Stimulated activated CD4-positive, alpha-beta T cell treated with anti-CD3 and anti-CD28 coated beads, Interleukin-12 subunit alpha, Interleukin-12 subunit beta, amount 100 ng/mL, for 48 hours (primary cell): Measurements from ENCODE around the gene MISFA.
A peak's percentile ranks its signal among the peaks of the same experiment; 100 is the strongest.
"Not testable (repeated sequence)": the region's sequence is repeated elsewhere in the genome, so short reads cannot be mapped to it uniquely, and the experiment has no call there.

Source experiments
- DNase-seq, 3 donors: peaks; one replicate each; pipeline ENCODE4 v3.0.0-alpha.2; 2020; ENCODE audit warnings: low read depth in 2 of 3, low spot score in 1 of 3

The MISFA gene

GRCh38 chr11:18599739-18600230, at the start of gene MISFA:
Gene MISFA (plus strand): TSS chr11:18599789. CDS start chr11:18599929, 140 bp downstream.
- no peak for DNase-seq

GRCh38 chr11:18563090-18563730, 36.4 kb upstream of the MISFA start:
- DNase-seq = no peak

DNA sequence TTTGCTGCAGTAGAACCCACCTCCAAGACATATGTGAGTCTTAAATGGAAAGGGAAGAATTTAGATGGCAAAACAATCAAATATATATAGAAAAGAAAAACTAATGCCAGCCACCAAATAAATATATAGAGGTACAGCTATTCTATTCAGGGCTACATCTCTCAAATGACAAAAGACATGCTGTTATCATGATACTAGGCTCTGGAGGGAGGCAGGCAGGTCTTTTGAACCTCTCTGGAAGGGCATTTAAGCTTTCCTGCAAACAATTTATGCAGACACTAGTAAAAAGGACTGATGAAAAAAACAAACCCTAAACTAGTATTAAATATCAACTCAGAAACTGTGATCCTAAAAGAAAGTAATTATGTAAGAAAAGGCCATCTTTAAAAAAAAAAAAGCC, 35.4 kb upstream of the MISFA start:
- DNase-seq = no peak

GRCh38 chr11:18566406-18566805, 33.2 kb upstream of the MISFA start:
- no peak for DNase-seq

GRCh38 chr11:18567081-18567480, 32.5 kb upstream of the MISFA start:
- DNase-seq = no peak

- DNase-seq = no peak
Observed at GRCh38 chr11:18575361-18575760, 24.2 kb upstream of the MISFA start.

- no peak for DNase-seq
Observed at GRCh38 chr11:18578975-18579598, 20.5 kb upstream of the MISFA start.

- no peak for DNase-seq
Observed at GRCh38 chr11:18580113-18580766, 19.3 kb upstream of the MISFA start.

DNA sequence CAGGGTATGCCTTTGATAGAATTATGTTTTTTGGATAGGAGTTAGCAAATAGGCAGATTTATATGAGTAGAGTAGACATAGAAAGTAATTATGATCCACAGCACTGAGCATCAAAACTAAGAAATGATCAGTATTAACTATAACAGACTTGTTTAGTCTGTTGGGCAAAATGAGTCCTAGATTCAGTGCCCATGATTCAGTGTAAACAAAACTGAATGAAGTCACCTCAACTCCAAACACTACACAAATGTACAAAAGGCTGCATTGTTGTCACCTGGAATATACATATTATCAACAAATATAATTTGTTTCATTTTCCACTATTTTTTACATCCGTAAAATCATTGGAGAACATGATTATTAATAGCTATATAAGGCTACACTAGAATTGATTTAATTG, 17.8 kb upstream of the MISFA start:
- DNase-seq = no peak

GRCh38 chr11:18588297-18589252, 11.0 kb upstream of the MISFA start, which contains the start of gene UEVLD:
Gene UEVLD (minus strand): TSS chr11:18588734. CDS start chr11:18588654, 80 bp downstream.
- DNase-seq = peak; percentile 50 to 77 (median 66)

- no peak for DNase-seq
Observed at GRCh38 chr11:18590571-18590970, 9.0 kb upstream of the MISFA start.

DNA sequence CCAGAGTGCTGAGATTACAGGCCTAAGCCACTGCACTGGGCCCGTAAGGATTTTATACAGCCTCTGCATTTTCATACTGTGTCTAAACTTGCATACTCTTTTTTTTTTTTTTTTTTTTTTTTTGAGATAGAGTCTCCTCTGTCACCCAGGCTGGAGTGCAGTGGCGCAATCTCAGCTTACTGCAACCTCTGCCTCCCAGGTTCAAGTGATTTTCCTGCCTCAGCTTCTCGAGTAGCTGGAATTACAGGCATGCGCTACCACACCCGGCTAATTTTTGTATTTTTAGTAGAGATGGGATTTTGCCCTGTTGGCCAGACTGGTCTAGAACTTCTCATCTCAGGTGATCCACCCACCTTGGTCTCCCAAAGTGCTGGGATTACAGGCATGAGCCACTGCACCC, 5.5 kb upstream of the MISFA start:
- not testable (repeated sequence) for DNase-seq

- no peak for DNase-seq
Observed at GRCh38 chr11:18594999-18595749, 4.4 kb upstream of the MISFA start.

- no peak for DNase-seq
Observed at GRCh38 chr11:18600915-18601569, 1.5 kb downstream of the MISFA start.

DNA sequence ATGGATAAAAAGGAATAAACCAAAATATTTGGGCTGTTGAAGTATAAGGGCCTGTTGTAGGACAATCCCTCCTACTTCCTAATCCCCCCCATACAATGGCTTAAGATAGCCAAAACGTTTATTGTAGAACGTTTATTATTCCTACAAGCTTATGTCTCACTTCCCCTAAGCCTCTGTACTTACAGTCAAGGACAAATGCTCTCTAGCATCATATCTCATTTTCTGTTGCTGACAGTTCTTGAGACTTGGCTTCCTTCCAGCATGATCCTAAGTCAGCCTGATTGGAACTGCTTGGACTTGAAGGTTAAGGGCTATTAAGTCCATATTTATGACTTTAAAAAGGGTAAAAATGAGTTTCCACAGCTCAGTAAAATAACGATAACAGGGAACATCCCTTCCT, 8.8 kb downstream of the MISFA start:
- no peak for DNase-seq

GRCh38 chr11:18611196-18611595, 11.6 kb downstream of the MISFA start:
- DNase-seq = no peak

GRCh38 chr11:18612394-18612793, 12.8 kb downstream of the MISFA start:
- DNase-seq = no peak

DNA sequence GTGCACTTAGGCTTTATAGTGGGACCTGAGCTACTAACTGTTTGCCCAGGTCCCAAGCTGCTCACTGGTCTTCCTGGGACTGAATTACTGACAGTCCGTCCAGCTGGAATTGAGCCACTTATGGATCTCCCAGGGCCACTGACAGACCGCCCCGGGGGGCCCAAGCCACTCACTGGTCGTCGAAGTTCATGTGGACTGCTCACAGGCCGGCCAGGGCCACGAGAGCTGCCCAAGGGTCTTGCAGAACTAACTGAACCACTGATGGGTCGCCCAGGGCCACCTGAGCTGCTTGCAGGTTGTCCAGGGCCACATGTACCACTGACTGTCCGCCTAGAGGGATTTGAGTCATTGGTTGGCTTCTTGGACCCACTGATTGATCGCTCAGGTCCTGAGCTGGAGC, 15.1 kb downstream of the MISFA start:
- no peak for DNase-seq

DNA sequence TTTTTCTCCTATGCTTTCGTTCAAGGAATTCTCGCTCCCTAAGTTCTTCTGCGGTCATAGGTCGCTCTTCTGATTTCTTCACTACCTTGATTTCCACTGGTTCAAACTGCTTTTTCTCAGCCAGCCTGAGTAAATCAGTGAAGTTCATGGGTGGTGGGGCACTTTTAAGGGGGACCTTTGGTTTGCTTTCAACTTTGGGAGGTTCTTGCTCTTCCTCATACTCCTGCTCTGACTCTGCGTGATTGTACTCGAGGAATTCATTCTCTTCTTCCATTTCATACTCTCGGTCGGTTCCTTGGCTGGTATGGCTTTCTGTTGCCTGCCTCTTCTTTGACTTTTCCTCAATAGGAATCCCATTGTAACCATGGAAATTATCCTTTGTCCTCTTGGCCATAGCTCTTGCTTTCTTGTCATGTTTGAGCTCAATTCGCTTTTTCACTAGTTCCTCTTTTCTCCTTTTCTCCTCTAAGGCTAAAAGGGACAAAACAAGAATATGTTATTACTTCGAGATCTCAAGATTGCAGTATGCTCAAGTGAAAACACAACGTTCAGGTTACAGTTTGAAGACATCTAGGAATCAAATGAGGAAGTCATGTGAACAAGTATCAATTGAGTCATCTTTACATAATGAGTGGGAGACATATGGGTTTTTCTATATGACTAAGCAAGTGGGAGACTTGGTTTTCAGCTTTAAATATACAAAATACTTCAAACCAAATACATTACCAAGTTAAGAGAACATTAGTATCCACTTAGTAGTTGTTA, 16.2 kb downstream of the MISFA start:
- DNase-seq = no peak
